ENCODE results near the gene MAMLD1.
A peak's percentile ranks its signal among the peaks of the same experiment; 100 is the strongest.

The MAMLD1 gene

GRCh38 chrX:150548684-150549083 is 185.6 kb downstream of the MAMLD1 start:
- peaks cover 6% of the 10 kb centered on the region for H3K36me3 Mint-ChIP-seq (ENCODE audit: insufficient read depth)
- H3K27ac Mint-ChIP-seq = no peak overlapping the region
- DNase-seq (no peak), ATAC-seq (replicated peaks) (peak; percentile 40)
- peaks cover 17 to 19% of the 10 kb centered on the region in 2 donors for H3K4me1 Mint-ChIP-seq (ENCODE audit: low read depth in 2 of 2)
- no peaks in the 10 kb centered on the region for H3K27me3 Mint-ChIP-seq
- no peaks in the 10 kb centered on the region for H3K9me3 Mint-ChIP-seq
- peak overlapping the region in 1 of 2 donors; percentile 82 for H3K4me3 Mint-ChIP-seq

GRCh38 chrX:150551963-150552362 is 188.8 kb downstream of the MAMLD1 start:
- Mint-ChIP-seq H3K27ac (no peak overlapping the region), H3K4me3 (no peak overlapping the region), H3K36me3 (ENCODE audit: insufficient read depth) (no peaks in the 10 kb centered on the region), H3K9me3 (no peaks in the 10 kb centered on the region), H3K4me1 (ENCODE audit: low read depth in 2 of 2) (peaks cover 8 to 9% of the 10 kb centered on the region in 2 donors), H3K27me3 (no peaks in the 10 kb centered on the region)
- ATAC-seq (replicated peaks) (no peak), DNase-seq (no peak)

- Mint-ChIP-seq H3K27ac (no peak overlapping the region), H3K9me3 (no peaks in the 10 kb centered on the region), H3K4me3 (no peak overlapping the region), H3K27me3 (no peaks in the 10 kb centered on the region), H3K4me1 (ENCODE audit: low read depth in 2 of 2) (no peaks in the 10 kb centered on the region), H3K36me3 (ENCODE audit: insufficient read depth) (no peaks in the 10 kb centered on the region)
- ATAC-seq (replicated peaks) = no peak
- no peak for DNase-seq
Observed at GRCh38 chrX:150558424-150558823, 195.3 kb downstream of the MAMLD1 start.
